ENCODE measurements around the gene GRIP1.
A peak's percentile ranks its signal among the peaks of the same experiment; 100 is the strongest.

Gene GRIP1

DNA sequence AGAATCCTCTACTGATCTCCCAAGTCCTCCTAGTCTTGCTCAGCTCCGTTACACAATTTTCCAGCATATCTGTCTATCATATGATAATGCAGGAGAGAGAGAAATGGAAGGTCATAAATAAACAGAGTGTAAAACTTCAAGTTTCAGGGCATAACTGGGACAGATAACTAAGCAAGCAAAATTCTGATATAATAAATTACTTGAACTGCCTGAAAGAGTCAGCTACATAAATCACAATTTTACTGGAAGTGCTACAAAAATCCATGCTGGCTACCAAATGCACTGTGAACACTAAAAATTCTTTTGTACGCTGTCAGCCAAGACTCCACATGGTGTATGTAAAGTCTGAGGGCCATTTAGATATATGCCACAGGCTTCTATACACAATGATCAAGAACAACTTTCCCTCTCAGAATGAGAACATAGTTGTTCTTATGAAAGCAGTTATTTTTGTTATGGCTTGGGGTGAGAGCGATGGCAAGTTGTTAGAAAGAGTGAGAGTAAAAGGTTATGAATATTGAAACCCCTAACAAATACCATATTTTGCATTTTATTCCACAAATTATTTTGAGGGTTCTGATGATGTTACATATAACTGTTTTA lies 41.1 kb downstream of the GRIP1 start:
- DNase-seq = no peak

- DNase-seq = no peak
Measured at GRCh38 chr12:66636771-66637170, 42.1 kb downstream of the GRIP1 start.

GRCh38 chr12:66633676-66634075 lies 45.2 kb downstream of the GRIP1 start:
- no peak for DNase-seq

GRCh38 chr12:66629138-66629870 lies 49.6 kb downstream of the GRIP1 start:
- DNase-seq = no peak

DNA sequence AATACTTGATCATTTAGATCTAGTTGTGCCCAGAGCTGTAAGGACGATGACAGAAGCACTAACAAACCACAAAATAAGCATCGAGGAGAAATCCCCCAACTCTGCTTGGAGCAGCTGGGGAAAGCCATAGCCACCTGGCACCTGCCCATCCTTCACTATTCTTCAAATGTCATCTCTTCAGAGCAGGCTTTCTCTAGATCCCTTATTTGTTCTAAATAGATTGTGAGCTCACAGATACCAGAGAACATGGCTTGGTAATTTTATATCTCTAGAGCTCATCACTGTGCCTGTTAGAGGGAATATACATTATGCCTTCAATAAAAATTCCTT lies 50.9 kb downstream of the GRIP1 start:
- no peak for DNase-seq

DNA sequence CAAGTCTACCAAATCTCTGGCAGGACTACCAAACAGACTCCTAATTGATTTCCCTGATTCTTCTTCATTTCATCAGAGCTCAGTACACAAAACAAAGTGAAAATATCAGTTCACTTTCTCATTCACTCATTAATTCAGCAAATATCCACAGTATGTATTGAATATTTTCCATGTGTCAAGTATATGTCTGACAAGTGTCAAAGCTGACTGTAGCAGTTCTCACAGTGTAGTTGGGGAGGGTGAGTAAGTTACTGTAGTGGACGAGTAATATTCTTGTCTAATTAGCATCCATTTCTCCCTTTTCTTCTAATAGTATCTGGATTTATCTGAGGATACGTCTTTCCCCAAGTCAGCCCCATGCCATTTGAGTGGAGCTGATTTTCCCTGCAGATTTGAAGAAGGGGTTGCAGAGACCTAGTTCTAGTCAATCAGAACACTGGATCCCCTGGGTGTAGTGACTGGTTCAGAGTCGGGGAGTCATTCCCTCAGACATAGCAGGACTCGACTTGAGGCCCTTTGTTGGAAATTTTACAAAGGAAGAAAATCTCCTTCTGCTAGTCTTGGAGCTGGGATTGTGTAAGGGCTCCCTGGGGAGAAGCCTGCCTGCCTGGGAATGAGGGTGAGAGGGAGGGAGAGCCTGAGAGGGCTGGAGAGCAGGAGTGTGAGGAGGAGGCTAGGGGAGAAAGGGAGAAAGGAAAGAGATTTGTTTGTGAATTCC lies 51.4 kb downstream of the GRIP1 start:
- DNase-seq = no peak

GRCh38 chr12:66624806-66625205 lies 54.1 kb downstream of the GRIP1 start:
- no peak for DNase-seq

DNA sequence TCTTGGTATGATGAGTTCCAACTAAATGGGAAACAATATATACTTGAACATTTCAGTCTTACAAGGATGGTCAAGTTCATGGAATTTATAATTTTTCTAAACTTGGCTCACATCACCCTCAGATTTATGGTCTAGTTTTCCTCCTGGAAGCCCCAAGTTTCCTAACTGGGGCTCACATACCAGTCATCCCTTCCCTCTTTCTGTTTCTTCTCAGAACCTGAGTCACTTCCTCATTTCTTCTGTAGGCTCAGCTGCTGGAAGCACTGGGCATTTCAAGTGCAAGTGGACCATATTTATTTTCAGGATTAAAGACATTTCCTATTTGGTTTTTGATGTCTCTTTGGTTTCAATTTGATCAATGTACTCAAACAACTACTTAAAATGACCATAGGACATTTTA lies 55.4 kb downstream of the GRIP1 start:
- no peak for DNase-seq

GRCh38 chr12:66620688-66621087 lies 58.2 kb downstream of the GRIP1 start:
- DNase-seq = no peak

DNA sequence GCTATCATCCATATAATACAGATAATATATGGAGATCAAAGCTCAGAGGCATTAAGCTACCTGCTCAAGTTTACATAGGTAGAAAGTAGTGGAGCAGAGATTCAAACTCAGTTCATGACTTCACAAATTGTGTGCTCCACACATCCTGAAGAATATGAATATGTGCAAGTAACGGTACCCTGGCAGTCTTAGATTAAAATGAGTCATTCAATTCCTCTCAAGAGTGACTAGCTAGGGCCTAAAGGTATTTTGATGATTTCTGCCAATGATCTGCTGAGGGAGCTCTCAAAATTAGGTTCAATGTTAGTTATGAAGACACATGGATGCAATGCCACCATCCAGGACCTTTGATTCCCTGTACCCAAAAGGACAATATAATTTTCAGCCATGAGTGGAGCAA lies 58.9 kb downstream of the GRIP1 start:
- no peak for DNase-seq

GRCh38 chr12:66617991-66618390 lies 60.9 kb downstream of the GRIP1 start:
- DNase-seq = no peak

- DNase-seq = no peak
Measured at GRCh38 chr12:66612090-66612775, 66.6 kb downstream of the GRIP1 start.

- DNase-seq = no peak
Measured at GRCh38 chr12:66607147-66607546, 71.7 kb downstream of the GRIP1 start.

DNA sequence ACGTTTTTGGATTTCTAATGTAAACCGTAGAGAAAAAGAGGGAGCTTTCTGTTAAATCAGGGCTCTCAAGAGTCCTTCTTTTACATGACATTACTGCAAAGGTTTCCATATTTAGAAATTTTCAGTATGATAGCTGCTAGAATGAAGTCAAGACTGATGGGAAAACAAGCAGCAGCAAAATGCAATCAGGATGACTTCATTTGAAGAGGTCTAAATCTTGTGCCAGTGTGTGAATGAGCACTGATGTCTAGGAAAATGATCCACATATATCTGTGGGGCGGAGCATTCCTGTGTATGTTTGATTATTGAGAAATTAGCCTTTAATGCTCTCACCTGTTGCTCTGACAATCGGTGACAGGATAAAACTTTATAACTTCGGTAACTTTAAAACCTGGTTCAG lies 73.6 kb downstream of the GRIP1 start:
- no peak for DNase-seq

GRCh38 chr12:66603981-66604479 lies 74.8 kb downstream of the GRIP1 start:
- no peak for DNase-seq

GRCh38 chr12:66603461-66603860 lies 75.4 kb downstream of the GRIP1 start:
- DNase-seq = peak; percentile 22

- peak; percentile 22 for DNase-seq
Measured at GRCh38 chr12:66602483-66603143, 76.3 kb downstream of the GRIP1 start.

DNA sequence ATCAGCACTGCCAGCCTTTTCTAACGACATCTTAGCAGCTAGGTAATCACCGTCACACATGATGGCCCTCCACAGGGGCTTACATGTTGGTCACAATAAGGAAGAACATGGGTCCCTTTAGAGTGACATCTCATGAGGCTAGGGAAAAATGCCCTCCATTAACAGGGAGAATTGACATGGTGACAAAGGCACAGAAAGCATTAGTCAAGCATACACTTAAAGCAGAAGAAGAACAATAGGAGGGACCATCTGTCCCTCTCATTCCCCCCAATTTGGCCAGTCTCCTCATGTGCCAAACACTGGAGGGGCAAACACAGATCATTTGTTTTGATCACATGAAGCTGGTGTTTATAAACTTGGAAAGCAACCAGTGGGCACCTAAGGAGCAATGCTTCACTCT lies 78.0 kb downstream of the GRIP1 start:
- DNase-seq = no peak

- no peak for DNase-seq
Measured at GRCh38 chr12:66599816-66600215, 79.1 kb downstream of the GRIP1 start.

- no peak for DNase-seq
Measured at GRCh38 chr12:66598608-66599007, 80.3 kb downstream of the GRIP1 start.

DNA sequence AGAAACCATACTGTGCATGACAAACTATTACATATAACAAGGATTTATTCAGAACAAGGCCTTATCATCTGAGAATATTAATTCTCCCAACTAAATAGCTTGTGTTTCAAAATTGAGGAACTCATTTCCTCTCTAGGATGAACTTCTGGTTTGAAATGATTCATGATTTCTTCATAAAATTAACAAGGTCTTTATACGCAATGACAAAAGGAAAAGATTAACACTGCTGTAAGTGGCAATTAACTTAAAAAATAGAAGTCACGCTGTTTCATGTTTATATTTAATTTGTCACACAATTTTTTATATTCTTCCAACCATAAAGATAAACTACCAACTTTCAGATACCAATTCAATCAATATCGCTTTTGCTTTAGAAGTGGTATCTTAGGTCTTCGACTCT lies 80.8 kb downstream of the GRIP1 start:
- no peak for DNase-seq

GRCh38 chr12:66596199-66596598 lies 82.7 kb downstream of the GRIP1 start:
- DNase-seq = no peak

GRCh38 chr12:66594688-66595087 lies 84.2 kb downstream of the GRIP1 start:
- no peak for DNase-seq
